ENCODE measurements around the gene SDF4. TPM values are rescaled to one million over a fixed set of nuclear protein-coding genes. Genes with fewer than 3 reads are reported as not detected.

Gene SDF4
- total and polyA plus RNA-seq, 2 donors (not counting 1 experiment from before 2014, with no cell fraction given), result 100 to 143 TPM

GRCh38 chr1:1227386-1227785 lies 4.4 kb downstream of the SDF4 start:
- no peak overlapping the region for H2AFZ ChIP-seq (ENCODE audit: insufficient read depth, low read depth, low read length, poor library complexity, severe bottlenecking)
- DNase-seq (no peak), ATAC-seq (ENCODE audit: low read depth) (no peak)
- peaks cover 73% of the 10 kb centered on the region for H3K79me2 ChIP-seq (ENCODE audit: control insufficient read depth, insufficient read depth, low read length)
- Mint-ChIP-seq H3K27me3 (no peaks in the 10 kb centered on the region), H3K4me1 (peaks cover 21% of the 10 kb centered on the region), H3K27ac (no peak overlapping the region), H3K9me3 (ENCODE audit: insufficient read depth) (no peaks in the 10 kb centered on the region), H3K4me3 (no peak overlapping the region)
- H3K4me1 ChIP-seq (ENCODE audit: control insufficient read depth in 2 of 2, insufficient read depth in 2 of 2, low read length in 2 of 2), result peaks cover 14 to 21% of the 10 kb centered on the region in 2 donors
- peaks cover 87% of the 10 kb centered on the region for H4K20me1 ChIP-seq (ENCODE audit: control insufficient read depth, insufficient read depth, low read length, poor library complexity, severe bottlenecking)
- intact Hi-C loops (cut with micrococcal nuclease), result no loop called here
- H3K27ac ChIP-seq (ENCODE audit: low read length in 2 of 2), result no peak overlapping the region
- H3K4me2 ChIP-seq (replicated peaks; ENCODE audit: low read depth, low read length, poor library complexity, severe bottlenecking), result no peak overlapping the region
- H3K4me3 ChIP-seq (ENCODE audit: control extremely low read depth in 1 of 5, extremely low read depth in 1 of 5, insufficient read depth in 1 of 5, low read depth in 2 of 5, low read length in 4 of 5), result no peak overlapping the region
- H3K36me3 ChIP-seq (replicated peaks in 1 of 2; ENCODE audit: control extremely low read depth in 1 of 2, control insufficient read depth in 1 of 2, extremely low read depth in 1 of 2, insufficient read depth in 2 of 2, low read length in 1 of 2), result peaks cover 0 to 53% of the 10 kb centered on the region in 2 experiments
- no peak overlapping the region for H3K9ac ChIP-seq (ENCODE audit: low read length)
- TF ChIP-seq CTCF (IDR thresholded peaks at IDR 0.05), result no peak
- no peak for TF ChIP-seq EZH2 (IDR thresholded peaks at IDR 0.05; ENCODE audit: borderline replicate concordance, insufficient read depth, low read depth, low read length, poor library complexity, severe bottlenecking)
- H3K9me3 ChIP-seq (ENCODE audit: control extremely low read depth in 1 of 3, control insufficient read depth in 2 of 3, insufficient read depth in 1 of 3, low read length in 2 of 3), result no peaks in the 10 kb centered on the region
- 95% methylated on average over 23 of the region's 25 CpGs for WGBS (ENCODE audit: insufficient coverage)
- ChIA-PET POLR2A (interaction anchor here (0.7 kb wide), 1 partner anchor 23 kb away, joined by 5 read pairs; no protein-coding TSS in a partner anchor), CTCF (interaction anchor here (1.4 kb wide), 1 partner anchor 12 kb away, joined by 3 read pairs; no protein-coding TSS in a partner anchor)
- H3K27me3 ChIP-seq (replicated peaks in 1 of 4; ENCODE audit: control extremely low read depth in 1 of 4, control insufficient read depth in 3 of 4, insufficient read depth in 4 of 4, low read length in 3 of 4), result no peaks in the 10 kb centered on the region

GRCh38 chr1:1226566-1227362 lies 5.0 kb downstream of the SDF4 start:
- Mint-ChIP-seq H3K27me3 (no peaks in the 10 kb centered on the region), H3K4me1 (peaks cover 21% of the 10 kb centered on the region), H3K4me3 (no peak overlapping the region), H3K9me3 (ENCODE audit: insufficient read depth) (no peaks in the 10 kb centered on the region), H3K27ac (no peak overlapping the region)
- H3K4me3 ChIP-seq (ENCODE audit: control extremely low read depth in 1 of 5, extremely low read depth in 1 of 5, insufficient read depth in 1 of 5, low read depth in 2 of 5, low read length in 4 of 5), result no peak overlapping the region
- TF ChIP-seq CTCF (IDR thresholded peaks at IDR 0.05) (no peak), EZH2 (IDR thresholded peaks at IDR 0.05; ENCODE audit: borderline replicate concordance, insufficient read depth, low read depth, low read length, poor library complexity, severe bottlenecking) (no peak)
- ChIA-PET POLR2A (interaction anchor here (0.7 to 1.2 kb wide), 2 partner anchors 24 to 52 kb away, joined by 3 to 5 read pairs; no protein-coding TSS in a partner anchor), CTCF (interaction anchor here (1.4 kb wide), 1 partner anchor 11 kb away, joined by 3 read pairs; no protein-coding TSS in a partner anchor)
- H3K4me2 ChIP-seq (replicated peaks; ENCODE audit: low read depth, low read length, poor library complexity, severe bottlenecking), result no peak overlapping the region
- peaks cover 93% of the 10 kb centered on the region for H4K20me1 ChIP-seq (ENCODE audit: control insufficient read depth, insufficient read depth, low read length, poor library complexity, severe bottlenecking)
- H2AFZ ChIP-seq (ENCODE audit: insufficient read depth, low read depth, low read length, poor library complexity, severe bottlenecking), result no peak overlapping the region
- H3K4me1 ChIP-seq (ENCODE audit: control insufficient read depth in 2 of 2, insufficient read depth in 2 of 2, low read length in 2 of 2), result peaks cover 14 to 21% of the 10 kb centered on the region in 2 donors
- H3K36me3 ChIP-seq (replicated peaks in 1 of 2; ENCODE audit: control extremely low read depth in 1 of 2, control insufficient read depth in 1 of 2, extremely low read depth in 1 of 2, insufficient read depth in 2 of 2, low read length in 1 of 2), result peaks cover 0 to 59% of the 10 kb centered on the region in 2 experiments
- no peaks in the 10 kb centered on the region for H3K9me3 ChIP-seq (ENCODE audit: control extremely low read depth in 1 of 3, control insufficient read depth in 2 of 3, insufficient read depth in 1 of 3, low read length in 2 of 3)
- intact Hi-C loops (cut with micrococcal nuclease), result no loop called here
- no peaks in the 10 kb centered on the region for H3K27me3 ChIP-seq (replicated peaks in 1 of 4; ENCODE audit: control extremely low read depth in 1 of 4, control insufficient read depth in 3 of 4, insufficient read depth in 4 of 4, low read length in 3 of 4)
- 94% methylated on average over 44 of the region's 44 CpGs for WGBS (ENCODE audit: insufficient coverage)
- H3K79me2 ChIP-seq (ENCODE audit: control insufficient read depth, insufficient read depth, low read length), result peaks cover 76% of the 10 kb centered on the region
- ATAC-seq (ENCODE audit: low read depth) (no peak), DNase-seq (no peak)
- no peak overlapping the region for H3K27ac ChIP-seq (ENCODE audit: low read length in 2 of 2)
- no peak overlapping the region for H3K9ac ChIP-seq (ENCODE audit: low read length)

Measured in B cell (primary cell).